Mucosa of stomach (tissue), 1 donor: Measurements from ENCODE around the gene ATL2.
"Not testable (repeated sequence)": the region's sequence is repeated elsewhere in the genome, so short reads cannot be mapped to it uniquely, and the experiment has no call there.

Experiments used
- H3K27me3 ChIP-seq: one replicate; pipeline ENCODE4 v1.7.0; 2013; ENCODE audit warnings: mild to moderate bottlenecking, low read length; ENCODE audit not compliant: control insufficient read depth, insufficient read depth
- H3K36me3 ChIP-seq: one replicate; pipeline ENCODE4 v1.7.0; 2013; ENCODE audit warnings: low read length; ENCODE audit not compliant: control insufficient read depth, insufficient read depth
- H3K4me1 ChIP-seq: one replicate; pipeline ENCODE4 v1.7.0; 2013; ENCODE audit warnings: mild to moderate bottlenecking, low read length; ENCODE audit not compliant: control insufficient read depth, insufficient read depth
- H3K4me3 ChIP-seq: one replicate; pipeline ENCODE4 v1.7.0; 2013; ENCODE audit warnings: low read length
- H3K9ac ChIP-seq: one replicate; pipeline ENCODE4 v1.7.0; 2013; ENCODE audit warnings: mild to moderate bottlenecking, low read length, moderate library complexity
- H3K9me3 ChIP-seq: one replicate; pipeline ENCODE4 v1.7.0; 2013; ENCODE audit warnings: mild to moderate bottlenecking, low read length, moderate library complexity; ENCODE audit not compliant: control insufficient read depth
- donor health status: Pancreatic carcinoma.

ATL2 gene

DNA sequence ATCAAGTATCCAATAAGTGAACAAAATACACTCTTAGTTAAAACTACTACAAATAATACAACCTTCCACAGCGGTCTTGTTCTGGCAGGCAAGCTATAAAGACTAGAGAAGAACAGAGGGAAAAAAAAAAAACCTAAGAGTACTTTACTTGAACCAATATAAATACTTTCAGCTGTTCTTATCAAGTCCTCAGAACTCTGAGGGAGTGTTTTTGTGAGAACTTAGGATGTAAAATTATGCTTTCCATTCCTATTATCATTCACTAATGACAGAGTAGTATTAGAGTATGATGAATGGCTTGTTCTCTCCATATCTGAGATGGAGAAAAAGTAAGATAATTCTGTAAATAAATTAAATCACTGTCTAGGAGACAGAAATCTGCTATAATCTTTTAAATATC lies 68.3 kb downstream of the ATL2 start:
- Histone ChIP-seq H3K9ac (no peak overlapping the region), H3K36me3 (peaks cover 5% of the 10 kb centered on the region), H3K27me3 (no peaks in the 10 kb centered on the region), H3K4me3 (no peak overlapping the region), H3K4me1 (no peaks in the 10 kb centered on the region), H3K9me3 (no peaks in the 10 kb centered on the region)

DNA sequence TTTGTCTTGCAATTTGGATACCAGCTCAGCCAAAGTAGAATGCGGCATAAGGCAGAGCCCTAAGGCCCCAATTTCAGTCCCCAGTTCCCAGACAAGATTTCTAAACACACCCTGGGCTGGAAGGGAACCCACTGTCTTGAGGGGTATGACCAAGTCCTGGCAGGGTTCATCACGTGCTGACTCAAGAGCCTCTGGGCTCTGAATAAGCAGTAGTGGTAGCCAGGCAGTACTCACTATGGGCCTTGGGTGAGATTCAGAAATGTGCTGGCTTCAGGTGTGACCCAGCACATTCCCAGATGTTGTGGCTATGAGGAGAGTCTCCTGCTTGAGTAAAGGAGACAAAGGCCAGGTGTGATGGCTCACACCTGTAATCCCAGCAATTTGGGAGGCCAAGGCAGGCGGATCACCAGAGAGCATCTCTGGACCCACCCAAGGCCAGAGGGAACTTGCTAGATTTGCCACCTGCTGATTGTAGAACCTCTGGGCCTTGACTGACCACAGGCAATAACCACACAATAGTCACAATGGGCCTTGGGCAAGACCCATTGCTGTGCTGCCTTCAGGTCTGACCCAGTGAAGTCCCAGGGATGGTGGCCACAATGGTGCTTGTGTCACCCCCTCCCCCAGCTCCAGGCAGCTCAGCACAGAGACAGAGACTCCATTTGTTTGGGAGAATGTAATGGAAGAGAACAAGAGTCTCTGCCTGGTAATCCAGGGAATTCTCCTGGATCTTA lies 74.9 kb downstream of the ATL2 start:
- Histone ChIP-seq H3K36me3 (peaks cover 16% of the 10 kb centered on the region), H3K4me1 (no peaks in the 10 kb centered on the region), H3K4me3 (no peak overlapping the region), H3K9me3 (no peaks in the 10 kb centered on the region), H3K9ac (no peak overlapping the region), H3K27me3 (no peaks in the 10 kb centered on the region)

DNA sequence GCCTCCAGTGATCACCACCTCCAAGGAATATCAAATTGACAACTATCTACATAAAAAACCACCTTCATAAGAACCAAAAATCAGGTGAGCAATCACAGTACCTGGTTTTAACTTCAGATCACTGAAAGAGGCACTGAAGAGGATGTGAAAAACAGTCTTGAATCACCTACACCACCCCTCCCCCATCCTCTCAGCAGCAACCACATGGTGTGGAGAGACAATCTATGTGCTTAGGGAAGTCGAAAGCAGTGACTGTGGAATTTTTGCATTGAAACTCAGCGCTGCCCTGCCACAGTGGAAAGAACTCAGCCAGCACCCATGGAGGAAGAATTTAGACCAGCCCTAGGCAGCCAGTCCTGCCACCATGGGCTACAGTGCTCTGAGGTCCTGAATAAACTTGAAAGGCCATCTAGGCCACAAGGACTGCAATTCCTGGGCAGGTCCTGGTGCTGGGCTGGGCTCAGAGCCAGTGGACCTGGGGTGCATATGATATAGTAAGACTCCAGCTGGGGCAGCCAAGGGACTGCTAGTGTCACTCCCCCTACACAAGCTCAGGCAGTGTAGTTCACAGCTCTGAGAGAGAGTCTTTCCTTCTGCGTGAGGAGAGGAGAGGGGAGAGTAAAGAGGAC lies 75.6 kb downstream of the ATL2 start:
- no peak overlapping the region for H3K9ac ChIP-seq

DNA sequence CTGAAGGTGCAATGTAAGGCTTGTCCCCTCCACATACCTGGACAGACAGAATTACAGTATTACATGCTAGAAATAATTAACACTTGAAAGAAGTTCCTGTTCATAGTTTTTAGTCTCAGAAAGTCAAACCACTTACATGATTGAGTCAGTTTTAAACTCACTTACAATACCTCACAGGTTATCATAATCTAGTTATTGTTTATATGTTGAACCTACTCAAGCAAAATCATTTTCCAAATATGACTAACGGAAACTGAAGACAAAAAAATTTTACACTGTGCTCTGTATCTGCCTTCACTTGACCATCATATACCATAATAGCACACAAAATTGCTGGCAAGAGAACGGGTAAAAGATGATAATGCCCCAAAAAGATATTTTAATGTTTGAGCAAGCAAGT lies 78.5 kb downstream of the ATL2 start:
- H3K27me3 ChIP-seq, result no peaks in the 10 kb centered on the region
- H3K4me3 ChIP-seq, result no peak overlapping the region
- H3K9me3 ChIP-seq, result no peaks in the 10 kb centered on the region
- H3K36me3 ChIP-seq, result peaks cover 16% of the 10 kb centered on the region
- no peak overlapping the region for H3K9ac ChIP-seq
- H3K4me1 ChIP-seq, result no peaks in the 10 kb centered on the region

More for the DNA sequence above, 75.6 kb downstream of the ATL2 start:
- Histone ChIP-seq H3K4me3 (no peak overlapping the region), H3K27me3 (no peaks in the 10 kb centered on the region), H3K9me3 (no peaks in the 10 kb centered on the region), H3K36me3 (peaks cover 16% of the 10 kb centered on the region), H3K4me1 (no peaks in the 10 kb centered on the region)

DNA sequence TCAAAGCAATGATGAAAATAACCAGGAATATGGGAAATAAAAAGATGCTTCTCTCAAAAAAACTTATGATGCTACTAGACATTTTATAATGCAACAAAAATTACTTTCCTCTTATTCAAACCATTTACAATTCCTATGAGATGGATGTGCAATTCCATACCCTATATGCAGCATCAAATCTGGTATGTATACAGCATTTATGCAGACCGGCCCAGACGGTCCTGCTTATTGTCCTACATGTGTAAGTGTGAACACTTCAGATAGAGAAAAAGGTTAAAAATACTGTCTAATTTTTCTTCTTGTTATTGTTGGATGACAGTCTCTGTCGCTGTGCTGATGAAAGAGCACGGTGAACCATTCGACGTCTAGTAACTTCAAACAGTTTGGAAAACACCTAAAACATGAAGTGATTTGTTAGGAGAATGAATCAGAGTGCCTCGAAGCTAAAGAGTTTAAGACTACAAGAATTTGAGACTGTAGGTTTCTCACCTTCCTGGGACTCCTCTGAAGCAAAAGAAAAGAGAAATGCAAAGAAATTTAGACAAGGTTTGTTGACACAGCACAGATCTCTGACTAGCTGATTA lies 80.8 kb downstream of the ATL2 start:
- no peak overlapping the region for H3K4me3 ChIP-seq
- H3K9me3 ChIP-seq, result no peaks in the 10 kb centered on the region
- H3K36me3 ChIP-seq, result peaks cover 9% of the 10 kb centered on the region
- no peak overlapping the region for H3K9ac ChIP-seq
- H3K27me3 ChIP-seq, result no peaks in the 10 kb centered on the region
- no peaks in the 10 kb centered on the region for H3K4me1 ChIP-seq

DNA sequence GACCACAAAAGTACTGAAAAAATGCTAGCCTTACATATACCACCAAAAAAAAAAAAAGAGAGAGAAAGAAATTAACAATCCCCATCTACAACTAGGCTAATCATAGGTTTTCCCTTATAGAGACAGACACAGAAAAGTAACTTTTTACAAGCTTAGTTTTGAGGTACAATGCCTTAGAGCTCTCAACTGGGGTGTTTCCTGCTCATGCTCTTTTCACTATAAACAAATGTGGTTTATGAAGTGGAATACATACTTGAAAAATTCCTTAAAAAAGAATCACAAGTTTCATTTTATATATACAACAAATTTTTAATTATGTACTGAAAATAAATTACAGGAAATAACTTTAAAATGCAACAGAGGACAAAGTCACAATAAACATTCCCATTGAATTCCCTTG lies 82.5 kb downstream of the ATL2 start:
- peaks cover 4% of the 10 kb centered on the region for H3K36me3 ChIP-seq
- H3K9ac ChIP-seq, result no peak overlapping the region
- no peaks in the 10 kb centered on the region for H3K9me3 ChIP-seq
- H3K27me3 ChIP-seq, result no peaks in the 10 kb centered on the region
- peaks cover 4% of the 10 kb centered on the region for H3K4me1 ChIP-seq
- no peak overlapping the region for H3K4me3 ChIP-seq

DNA sequence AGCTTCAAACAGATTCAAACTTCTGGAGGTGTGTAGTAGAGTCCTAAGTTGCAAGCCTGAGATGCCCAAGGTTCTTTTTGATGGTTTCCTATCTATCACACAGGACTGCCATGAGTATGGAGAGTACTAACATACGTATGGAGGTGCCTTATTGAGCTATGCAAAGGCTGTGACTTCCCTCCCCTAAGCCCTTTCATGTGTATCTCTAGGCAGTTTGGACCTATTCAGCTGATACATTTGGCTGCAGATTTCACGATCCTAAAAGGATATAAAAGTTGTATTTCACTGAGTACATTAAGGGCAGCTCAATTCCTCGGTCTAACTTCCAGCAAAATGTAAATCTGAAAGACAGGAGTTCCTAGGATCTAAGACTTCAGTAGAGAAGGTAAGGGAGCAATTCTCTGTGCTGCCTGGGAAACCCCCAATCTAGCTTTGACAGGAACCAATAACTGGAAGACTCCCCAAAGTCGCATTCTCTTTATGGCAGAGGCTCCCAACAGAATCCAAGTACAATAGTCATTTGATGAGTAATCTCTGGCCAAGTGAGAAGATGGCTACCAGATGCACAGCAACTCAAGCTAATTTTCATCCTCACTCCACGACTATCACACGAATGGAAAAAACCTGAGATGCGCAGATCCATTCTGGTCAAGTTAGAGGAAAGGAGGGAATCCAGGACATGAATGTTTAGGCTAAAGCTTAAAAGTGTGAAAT lies 83.8 kb downstream of the ATL2 start:
- Histone ChIP-seq H3K9ac (no peak overlapping the region), H3K36me3 (no peaks in the 10 kb centered on the region), H3K4me1 (peaks cover 4% of the 10 kb centered on the region), H3K27me3 (no peaks in the 10 kb centered on the region), H3K9me3 (no peaks in the 10 kb centered on the region), H3K4me3 (no peak overlapping the region)

DNA sequence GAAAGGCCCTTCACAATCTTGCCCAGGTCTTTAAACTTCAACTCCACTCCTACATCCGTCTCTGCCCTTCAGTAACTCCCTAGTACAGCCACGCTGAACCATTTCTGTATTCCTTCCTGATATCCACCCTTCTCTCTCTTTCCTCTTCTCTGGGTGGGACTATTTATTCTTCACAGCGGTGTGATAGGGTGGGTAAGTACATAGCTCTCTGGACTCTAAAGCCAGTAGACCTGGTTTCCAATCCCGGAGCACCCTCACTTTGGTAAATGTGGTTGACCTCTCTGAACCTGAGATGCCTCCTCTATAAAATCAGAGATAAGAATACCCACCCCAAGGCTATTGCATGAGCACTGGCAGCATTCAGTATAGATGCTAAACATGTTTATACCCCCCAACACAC lies 86.7 kb downstream of the ATL2 start:
- Histone ChIP-seq H3K36me3 (no peaks in the 10 kb centered on the region), H3K4me1 (peaks cover 4% of the 10 kb centered on the region), H3K27me3 (no peaks in the 10 kb centered on the region), H3K4me3 (no peak overlapping the region), H3K9me3 (no peaks in the 10 kb centered on the region), H3K9ac (no peak overlapping the region)

DNA sequence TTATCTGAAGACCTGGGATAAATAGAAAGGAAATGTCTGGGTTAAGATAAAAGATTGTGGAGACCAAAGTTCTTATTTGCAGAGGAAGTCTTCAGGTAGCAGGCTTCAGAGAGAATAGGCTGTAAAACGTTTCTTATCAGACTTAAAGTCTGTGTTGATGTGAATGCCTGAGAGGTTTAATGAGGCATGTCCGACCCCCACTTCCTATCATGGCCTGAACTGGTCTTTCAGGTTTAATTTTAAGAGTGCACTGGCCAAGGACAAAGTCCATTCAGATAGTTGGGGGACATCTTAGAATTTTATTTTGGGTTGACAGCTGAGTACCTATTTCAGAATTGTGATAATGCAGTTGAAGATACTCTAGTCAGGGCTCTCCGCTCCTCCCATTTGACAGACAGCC lies 92.1 kb downstream of the ATL2 start:
- no peaks in the 10 kb centered on the region for H3K27me3 ChIP-seq
- H3K4me3 ChIP-seq, result no peak overlapping the region
- no peaks in the 10 kb centered on the region for H3K36me3 ChIP-seq
- H3K9ac ChIP-seq, result no peak overlapping the region
- no peaks in the 10 kb centered on the region for H3K9me3 ChIP-seq
- no peaks in the 10 kb centered on the region for H3K4me1 ChIP-seq

DNA sequence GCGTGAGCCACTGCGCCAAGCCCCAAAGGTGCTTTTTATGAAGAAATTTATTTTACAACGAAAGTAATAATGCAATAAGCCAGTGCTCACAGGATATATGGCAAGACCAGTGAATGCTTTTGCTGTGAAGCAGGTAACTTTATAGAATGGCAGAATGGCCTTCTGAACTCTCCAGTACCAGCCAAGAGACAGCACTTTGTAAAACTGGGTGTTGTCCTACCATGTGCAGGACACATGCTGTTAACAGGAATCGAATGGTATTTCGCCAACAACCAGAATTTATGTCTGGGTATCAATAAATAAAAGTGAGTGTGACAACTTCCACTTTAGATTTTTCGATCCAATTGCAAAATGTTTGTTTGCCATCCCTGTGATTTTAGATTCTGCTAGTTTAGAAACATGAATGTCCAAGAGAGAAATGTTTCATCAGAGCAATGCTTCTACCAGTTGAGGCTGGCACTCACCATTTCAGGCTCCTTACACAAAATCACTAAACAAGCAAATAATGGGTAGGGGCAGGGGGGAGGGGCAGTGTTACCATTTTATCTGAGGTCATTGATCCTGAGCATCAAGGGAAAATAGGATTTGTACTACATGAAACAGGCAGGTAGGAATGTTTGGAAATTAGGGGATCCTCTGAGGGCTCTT lies 95.9 kb downstream of the ATL2 start:
- H3K4me3 ChIP-seq, result no peak overlapping the region
- no peaks in the 10 kb centered on the region for H3K36me3 ChIP-seq
- no peak overlapping the region for H3K9ac ChIP-seq
- no peaks in the 10 kb centered on the region for H3K4me1 ChIP-seq
- H3K27me3 ChIP-seq, result no peaks in the 10 kb centered on the region
- H3K9me3 ChIP-seq, result no peaks in the 10 kb centered on the region

DNA sequence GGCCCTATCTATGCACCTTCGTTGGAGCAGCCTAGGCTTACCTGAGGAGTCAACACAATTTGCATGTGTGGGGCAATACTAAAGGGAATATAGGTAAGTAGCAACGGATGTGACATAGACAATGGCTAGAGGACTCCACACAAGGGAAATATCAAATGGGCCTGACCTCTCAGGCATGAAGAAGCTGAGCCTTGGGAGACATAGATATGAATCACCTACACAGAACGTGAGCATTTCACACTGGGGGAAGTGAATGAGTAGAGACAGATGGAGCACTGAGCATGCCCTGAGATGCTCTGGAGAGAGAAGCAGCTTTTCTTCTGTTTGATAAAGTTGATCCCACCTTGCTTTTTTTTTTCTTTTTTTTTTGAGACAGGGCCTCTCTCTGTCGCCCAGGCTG lies 97.9 kb downstream of the ATL2 start:
- Histone ChIP-seq H3K36me3 (no peaks in the 10 kb centered on the region), H3K4me3 (no peak overlapping the region), H3K4me1 (no peaks in the 10 kb centered on the region), H3K27me3 (no peaks in the 10 kb centered on the region), H3K9ac (no peak overlapping the region), H3K9me3 (no peaks in the 10 kb centered on the region)

DNA sequence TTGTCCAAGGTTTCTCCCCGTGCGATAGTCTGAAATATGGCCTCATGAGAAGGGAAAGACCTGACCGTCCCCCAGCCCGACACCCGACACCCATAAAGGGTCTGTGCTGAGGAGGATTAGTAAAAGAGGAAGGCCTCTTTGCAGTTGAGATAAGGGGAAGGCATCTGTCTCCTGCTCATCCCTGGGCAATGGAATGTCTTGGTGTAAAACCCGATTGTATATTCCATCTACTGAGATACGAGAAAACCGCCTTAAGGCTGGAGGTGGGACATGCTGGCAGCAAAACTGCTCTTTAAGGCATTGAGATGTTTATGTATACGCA lies 99.0 kb downstream of the ATL2 start:
- H3K9ac ChIP-seq, H3K9me3 ChIP-seq, H3K36me3 ChIP-seq, H3K27me3 ChIP-seq, H3K4me1 ChIP-seq, H3K4me3 ChIP-seq: not testable (repeated sequence)
